NCI-H526 treated with DMSO at 0.1 percent for 48 hours (cell line): ENCODE measurements around the gene HMGN4.
A peak's percentile ranks its signal among the peaks of the same experiment; 100 is the strongest.

Experiments used
- DNase-seq: peaks from one replicate; lab custom pipeline; 2025; lab: John Stamatoyannopoulos, UW

Gene HMGN4

GRCh38 chr6:26552205-26552604 is 14.0 kb downstream of the HMGN4 start:
- DNase-seq: no peak

DNA sequence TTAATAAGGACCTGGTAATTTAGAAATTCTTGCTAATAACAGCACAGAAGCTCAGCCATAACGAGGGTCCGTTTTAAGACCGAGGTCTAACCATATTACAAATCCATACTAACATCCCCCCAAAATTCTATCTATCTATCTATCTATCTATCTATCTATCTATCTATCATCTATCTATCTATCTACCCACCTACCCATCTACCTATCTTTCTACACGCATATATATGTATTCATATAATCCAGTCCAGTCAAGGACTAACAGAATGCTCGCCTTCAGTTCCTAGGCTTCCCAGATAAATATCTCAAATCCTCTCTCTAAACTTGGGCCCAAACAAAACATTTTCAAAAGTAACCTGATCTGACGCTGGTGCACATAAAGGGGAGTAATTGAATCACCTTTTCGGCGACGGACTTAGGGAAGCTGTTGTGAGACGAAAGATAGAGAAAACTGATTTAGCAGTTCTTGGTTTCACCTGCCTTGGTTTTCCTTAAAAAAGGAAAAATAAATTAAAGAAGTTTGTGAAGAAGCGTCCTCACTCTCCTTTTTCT is 14.5 kb downstream of the HMGN4 start:
- no peak for DNase-seq

DNA sequence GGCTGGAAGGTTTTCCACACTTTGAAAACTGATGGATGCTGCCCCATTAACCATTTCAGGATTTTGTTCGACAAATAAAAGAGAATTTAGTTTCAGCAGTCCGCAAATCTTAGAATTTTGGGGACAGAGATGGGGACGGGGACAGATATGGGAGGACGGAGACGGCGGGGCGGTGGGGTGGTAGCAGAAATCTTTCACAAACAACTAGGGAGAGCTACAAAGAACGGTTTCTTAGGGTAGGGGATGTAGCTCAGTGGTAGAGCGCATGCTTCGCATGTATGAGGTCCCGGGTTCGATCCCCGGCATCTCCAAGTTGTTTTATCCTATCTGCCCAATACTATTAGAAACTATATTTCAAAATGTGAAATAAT is 15.1 kb downstream of the HMGN4 start:
- DNase-seq: peak; percentile 71

GRCh38 chr6:26553635-26554446 is 15.7 kb downstream of the HMGN4 start:
- peak; percentile 80 for DNase-seq

- DNase-seq: no peak
Measured at GRCh38 chr6:26554447-26554696, 16.2 kb downstream of the HMGN4 start.

DNA sequence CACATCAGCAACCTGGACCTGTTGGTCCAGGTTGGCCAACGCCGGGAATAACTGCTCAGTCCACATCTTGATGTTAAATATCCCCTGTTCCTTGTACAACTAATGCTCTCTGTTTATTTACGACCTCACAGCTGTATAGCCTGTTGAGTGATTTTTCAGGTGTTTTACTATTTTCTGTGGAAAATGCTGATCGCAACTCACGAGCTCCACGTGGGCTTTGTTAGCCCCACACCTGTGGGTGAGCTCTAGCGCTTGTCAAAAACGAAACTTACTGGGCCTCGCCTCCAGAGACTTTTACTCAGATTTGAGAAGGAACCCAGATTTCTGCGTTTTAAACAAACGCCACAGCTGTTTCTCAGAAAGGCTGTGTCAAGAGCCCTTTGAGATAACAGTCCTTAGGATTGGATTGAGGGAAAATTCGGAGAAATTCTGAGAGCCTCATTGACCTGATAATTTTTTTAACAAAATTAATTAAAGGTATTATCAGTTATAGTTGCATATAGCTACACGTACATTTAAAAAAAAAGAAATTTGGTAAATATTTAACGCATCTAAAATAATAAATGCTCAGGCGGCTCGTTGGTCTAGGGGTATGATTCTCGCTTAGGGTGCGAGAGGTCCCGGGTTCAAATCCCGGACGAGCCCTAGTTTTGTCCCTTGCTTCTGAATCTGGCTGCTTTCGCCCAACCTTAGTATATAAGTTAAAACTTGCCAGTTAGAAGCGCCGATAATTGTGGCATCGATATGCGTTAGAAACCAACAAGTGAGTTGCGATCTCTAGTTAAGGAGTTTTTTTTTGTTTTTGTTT is 16.7 kb downstream of the HMGN4 start:
- DNase-seq: peak; percentile 22

- DNase-seq: no peak
Measured at GRCh38 chr6:26555505-26556262, 17.5 kb downstream of the HMGN4 start.

GRCh38 chr6:26556263-26557070 is 18.3 kb downstream of the HMGN4 start:
- DNase-seq: peak; percentile 77

- DNase-seq: no peak
Measured at GRCh38 chr6:26561533-26562466, 23.6 kb downstream of the HMGN4 start.

DNA sequence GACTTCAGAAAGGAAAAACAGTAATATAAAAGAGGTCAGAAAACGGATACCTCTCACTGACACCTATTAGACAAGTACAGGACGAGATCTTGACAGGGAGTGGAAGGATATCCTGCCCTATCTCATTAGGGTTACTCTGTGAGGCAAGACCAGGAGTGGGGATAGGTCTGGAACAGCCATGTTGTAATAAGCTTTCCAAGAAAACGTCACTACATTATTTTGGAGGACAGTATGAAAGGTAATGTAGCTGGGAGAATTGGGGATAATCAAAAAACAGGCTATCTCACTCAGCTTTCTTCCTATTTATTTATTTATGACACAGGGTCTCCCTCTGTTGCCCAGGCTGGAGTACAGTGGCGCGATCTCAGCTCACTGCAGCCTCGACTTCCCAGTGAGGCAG is 25.3 kb downstream of the HMGN4 start:
- DNase-seq: no peak

GRCh38 chr6:26568601-26569432 is 30.7 kb downstream of the HMGN4 start:
- DNase-seq: peak; percentile 81

- no peak for DNase-seq
Measured at GRCh38 chr6:26569433-26569764, 31.2 kb downstream of the HMGN4 start.

DNA sequence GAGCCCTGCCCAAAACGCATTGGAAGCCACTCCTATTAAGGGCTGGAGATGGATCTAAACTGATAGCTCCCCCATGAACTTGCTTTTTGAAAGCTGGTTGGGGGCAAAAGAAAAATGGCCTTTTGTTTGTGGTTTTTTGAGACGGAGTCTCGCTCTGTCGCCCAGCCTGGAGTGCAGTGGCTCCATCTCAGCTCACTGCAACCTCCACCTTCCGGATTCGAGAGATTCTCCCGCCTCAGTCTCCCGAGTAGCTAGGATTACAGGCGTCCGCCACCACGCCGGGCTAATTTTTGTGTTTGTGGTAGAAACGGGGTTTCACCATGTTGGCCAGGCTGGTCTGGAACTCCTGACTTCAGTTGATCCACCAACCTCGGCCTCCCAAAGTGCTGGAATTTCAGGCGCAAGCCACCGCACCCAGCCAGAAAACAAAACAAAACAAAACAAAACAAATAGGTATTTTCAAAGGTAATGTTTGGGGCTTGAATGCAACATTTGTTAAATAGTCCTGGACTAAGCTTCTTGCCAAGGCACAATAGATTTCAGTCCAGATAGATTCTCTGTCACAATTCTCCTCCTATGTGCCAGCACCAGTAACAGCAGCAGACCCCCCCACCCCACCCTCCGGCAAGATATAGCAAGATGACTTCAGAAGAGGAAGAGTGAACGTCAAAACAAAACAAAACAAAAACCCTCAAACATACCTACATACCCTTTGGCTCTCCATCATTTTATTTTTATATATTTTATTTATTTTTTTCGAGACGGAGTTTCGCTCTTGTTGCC is 32.1 kb downstream of the HMGN4 start:
- no peak for DNase-seq

- DNase-seq: peak; percentile 87
Measured at GRCh38 chr6:26571592-26572296, 33.6 kb downstream of the HMGN4 start.

DNA sequence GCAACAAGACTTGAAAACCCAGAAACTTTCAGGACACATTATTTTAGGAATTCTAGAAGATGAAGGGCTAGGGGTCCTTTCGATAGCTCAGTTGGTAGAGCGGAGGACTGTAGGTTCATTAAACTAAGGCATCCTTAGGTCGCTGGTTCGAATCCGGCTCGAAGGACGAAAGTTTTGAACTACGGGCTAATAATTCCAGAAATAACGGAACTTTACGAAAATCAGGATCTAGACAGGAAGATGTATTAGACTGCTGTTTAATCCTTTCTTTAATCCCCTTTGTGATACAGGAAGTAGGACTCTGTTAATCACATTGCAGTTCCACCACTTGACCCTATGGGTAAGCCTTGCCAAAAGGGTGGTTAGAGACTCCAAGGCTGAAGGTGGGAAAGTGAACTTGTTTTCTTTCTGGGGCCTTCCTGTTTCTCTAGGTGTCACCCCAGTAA is 37.4 kb downstream of the HMGN4 start:
- DNase-seq: no peak

- no peak for DNase-seq
Measured at GRCh38 chr6:26576407-26576843, 38.3 kb downstream of the HMGN4 start.

- no peak for DNase-seq
Measured at GRCh38 chr6:26576929-26577719, 39.0 kb downstream of the HMGN4 start.

- DNase-seq: no peak
Measured at GRCh38 chr6:26577720-26578072, 39.5 kb downstream of the HMGN4 start.
